Heart left ventricle (tissue), 16 donors: ENCODE results near the gene INPP4A. TPM values are rescaled to one million over a fixed set of nuclear protein-coding genes. Genes with fewer than 3 reads are reported as not detected.

Experiments
- ATAC-seq, 4 donors: fragments of 200-7000 bp; cut with Tn5 transposase; one replicate each; pipeline ENCODE4 v1.9.1; 2020 to 2022; ENCODE audit warnings: moderate library complexity in 4 of 4, mild to moderate bottlenecking in 3 of 4, moderate number of reproducible peaks in 1 of 4
- DNase-seq, 5 donors: peaks; one replicate each; pipeline ENCODE4 v3.0.0-alpha.2; 2020
- H3K27ac ChIP-seq, 12 donors: fragments of 200-600 bp; sonication (generic) in 4 of 12; one replicate each; pipeline versions ENCODE4 v1.5.0 to v1.8.0; 2016 to 2022; ENCODE audit warnings: mild to moderate bottlenecking in 2 of 12
- H3K27me3 ChIP-seq, 9 donors: fragments of 200-600 bp; sonication (generic) in 2 of 9; one replicate each; pipeline versions ENCODE4 v1.5.1 to v1.8.0; 2016 to 2022; ENCODE audit warnings: mild to moderate bottlenecking in 3 of 9
- H3K36me3 ChIP-seq, 9 donors: fragments of 200-600 bp; sonication (generic) in 2 of 9; one replicate each; pipeline versions ENCODE4 v1.5.0 to v1.8.0; 2018 to 2022; ENCODE audit warnings: mild to moderate bottlenecking in 2 of 9
- H3K4me1 ChIP-seq, 12 donors: fragments of 200-600 bp; sonication (generic) in 4 of 12; one replicate each; pipeline versions ENCODE4 v1.5.0 to v1.8.0; 2016 to 2022; ENCODE audit warnings: mild to moderate bottlenecking in 3 of 12
- H3K4me3 ChIP-seq, 12 donors: fragments of 200-600 bp; sonication (generic) in 4 of 12; one replicate each; pipeline versions ENCODE4 v1.5.0 to v1.8.0; 2017 to 2022; ENCODE audit warnings: mild to moderate bottlenecking in 9 of 12, moderate library complexity in 4 of 12
- H3K9me3 ChIP-seq, 12 donors: fragments of 200-600 bp; sonication (generic) in 4 of 12; one replicate each; pipeline versions ENCODE4 v1.5.0 to v1.8.0; 2016 to 2022; ENCODE audit warnings: mild to moderate bottlenecking in 1 of 12
- CTCF ChIP-seq, 12 donors: fragments of 200-600 bp; sonication (generic) in 4 of 12; IDR thresholded peaks; one replicate each; pipeline versions ENCODE4 v1.5.0 to v1.8.0; 2018 to 2022; ENCODE audit warnings: antibody characterized with exemption in 12 of 12, mild to moderate bottlenecking in 5 of 12
- POLR2A ChIP-seq, 2 donors: fragments of 450-650 bp; IDR thresholded peaks; one replicate each; pipeline ENCODE4 v1.6.1; 2017; ENCODE audit warnings: antibody characterized with exemption in 2 of 2, mild to moderate bottlenecking in 2 of 2, moderate library complexity in 2 of 2
- WGBS, 4 donors: extraction: QIAGEN DNeasy Blood & Tissue Kit in 2 of 4; methylation state at CpG; one replicate each; pipeline versions ENCODE4 v1.1.5 to v1.1.7; 2013 to 2018; 5-methylcytosine and 5-hydroxymethylcytosine counted together
- intact Hi-C, 10 donors: fragments of 100-400 bp; cut with DNase I; formaldehyde crosslinking; loops; one replicate each; pipeline versions ENCODE4 v1.11.1 to v1.14.2; 2022
- polyA plus RNA-seq, 2 donors: library from polyadenylated mRNA; stranded (reverse); fragments of 200-250 nt; gene quantifications; one replicate each; pipeline ENCODE4 v1.2.3, GENCODE V29; 2013
- total RNA-seq, 9 donors: library from RNA; depleted of rRNA in 2 of 9; stranded (reverse); fragments of >200 nt in 2 of 9; fragmentation: NEBNext Ultra II Directional in 3 of 9; extraction: Animal tissue kit (Norgen Biotek cat#: 25700) in 3 of 9; gene quantifications; one replicate each; pipeline versions ENCODE4 v1.1.0 to v1.2.4, GENCODE V29; 2016 to 2023
- donor health status: ischemic (EF 13 %, LVEDD 7.1; RV severe dilation, severe dysfunction).
- donor health status: healthy with polysubstance abuse.
- donor health status: DM: no; HTN: yes; CAD: no.
- donor health status: DM: no; HTN: no; CAD: no.
- donor health status: ischemic (EF 25% LVEDD 6.9; RV normal size, moderate dysfunction).
- donor health status: ischemic (EF 25% LVEDD 5.7; RV mildly dilated, moderate dysfunction).
- donor health status: healthy.
- donor health status: DM: yes; HTN: yes; CAD: no.
- donor health status: ischemic (EF 35%, LVEDD 5.7; RV mildly dilated, moderate dysfunction).
- donor health status: nonischemic (EF 11% LVEDD 7.7; RV severe dilation, severe dysfunction).
- donor health status: DM: yes; HTN: yes; CAD: no.
- donor health status: PGD.
- donor health status: ischemic (EF 29% LVEDD 5.4; RV normal size, mild dysfunction).
- donor health status: nonischemic (EF 23%, LVEDD 6.1; RV moderate dilation, normal function).

Gene INPP4A
- total and polyA plus RNA-seq, 11 donors, result 5.1 to 30.5 (median 20.3) TPM

DNA sequence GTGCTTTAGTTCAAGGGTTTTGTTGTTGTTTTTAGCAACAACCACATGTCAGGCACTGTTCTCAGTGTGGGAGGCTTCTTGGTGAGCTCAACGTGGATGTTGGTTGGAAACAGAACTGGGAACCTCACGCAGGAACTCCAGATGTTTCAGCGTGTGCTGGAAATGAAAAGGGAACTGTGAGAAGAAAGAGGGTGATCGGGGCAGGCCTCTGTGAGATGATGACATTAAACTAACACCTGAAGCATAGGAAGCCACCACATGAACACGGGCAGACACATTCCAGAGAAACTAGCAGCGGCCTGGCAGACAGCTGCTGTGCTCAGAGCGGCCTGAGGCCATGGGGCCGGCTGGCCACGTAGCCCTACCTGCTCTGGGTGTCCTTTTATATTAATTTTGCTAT lies 97.2 kb downstream of the INPP4A start:
- Histone ChIP-seq H3K36me3 (peaks cover 0 to 98% (median 89%) of the 10 kb centered on the region in 9 donors), H3K27ac (peak overlapping the region in 1 of 12 donors; percentile 9), H3K4me1 (peaks cover 0 to 7% (median 0%) of the 10 kb centered on the region in 12 donors), H3K4me3 (no peak overlapping the region), H3K27me3 (no peaks in the 10 kb centered on the region), H3K9me3 (no peaks in the 10 kb centered on the region)
- peak in 3 of 4 donors; percentile 23 to 39 (median 31) for ATAC-seq
- WGBS, 4 donors, result 81 to 86% (median 85%) methylated on average over 9 of the region's 9 CpGs
- TF ChIP-seq POLR2A (IDR thresholded peaks at IDR 0.05) (no peak), CTCF (IDR thresholded peaks at IDR 0.05) (no peak)
- no peak for DNase-seq
- intact Hi-C loops, result loop anchor here in 1 of 10 donors (10.0 kb wide), 1 partner anchor 53 kb away; no protein-coding TSS in a partner anchor

GRCh38 chr2:98543214-98543613 lies 98.6 kb downstream of the INPP4A start:
- no peak for DNase-seq
- intact Hi-C loops, result loop anchor here in 1 of 10 donors (10.0 kb wide), 1 partner anchor 52 kb away; no protein-coding TSS in a partner anchor
- H3K4me1 ChIP-seq, result peaks cover 0 to 7% (median 0%) of the 10 kb centered on the region in 12 donors
- no peak for TF ChIP-seq POLR2A (IDR thresholded peaks at IDR 0.05)
- no peak for TF ChIP-seq CTCF (IDR thresholded peaks at IDR 0.05)
- no peaks in the 10 kb centered on the region for H3K27me3 ChIP-seq
- no peak overlapping the region for H3K27ac ChIP-seq
- H3K4me3 ChIP-seq, result no peak overlapping the region
- H3K36me3 ChIP-seq, result peaks cover 0 to 98% (median 87%) of the 10 kb centered on the region in 9 donors
- 90 to 95% (median 92%) methylated on average over 11 of the region's 11 CpGs for WGBS, 4 donors
- H3K9me3 ChIP-seq, result no peaks in the 10 kb centered on the region
- ATAC-seq, result no peak

DNA sequence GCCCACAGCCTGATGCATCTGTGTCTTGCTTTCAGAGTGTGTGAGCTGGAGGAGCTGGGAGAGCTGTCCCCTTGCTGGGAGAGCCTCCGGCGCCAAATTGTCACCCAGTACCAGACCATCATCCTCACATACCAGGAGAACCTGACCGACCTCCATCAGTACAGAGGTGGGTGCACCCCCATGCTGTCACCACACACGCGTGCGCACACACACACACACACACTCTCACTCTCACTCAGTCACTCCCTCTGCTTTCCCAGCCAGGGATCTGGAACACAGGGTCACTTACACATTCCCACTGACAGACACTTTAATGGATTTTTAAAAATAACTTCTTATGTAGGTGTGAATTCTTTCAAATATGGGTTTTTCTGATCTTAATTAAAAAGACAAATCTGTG lies 99.2 kb downstream of the INPP4A start:
- intact Hi-C loops, result loop anchor here in 1 of 10 donors (10.0 kb wide), 1 partner anchor 51 kb away; no protein-coding TSS in a partner anchor
- ATAC-seq (peak in 1 of 4 donors; percentile 36), DNase-seq (no peak)
- Histone ChIP-seq H3K27me3 (no peaks in the 10 kb centered on the region), H3K27ac (no peak overlapping the region), H3K4me1 (peaks cover 0 to 7% (median 0%) of the 10 kb centered on the region in 12 donors), H3K9me3 (no peaks in the 10 kb centered on the region), H3K4me3 (no peak overlapping the region), H3K36me3 (peaks cover 0 to 98% (median 85%) of the 10 kb centered on the region in 9 donors)
- 90 to 97% (median 94%) methylated on average over 6 of the region's 6 CpGs for WGBS, 4 donors
- TF ChIP-seq CTCF (IDR thresholded peaks at IDR 0.05), result no peak

- intact Hi-C loops, result loop anchor here in 1 of 10 donors (10.0 kb wide), 1 partner anchor 49 kb away; no protein-coding TSS in a partner anchor
- Histone ChIP-seq H3K4me3 (no peak overlapping the region), H3K27me3 (no peaks in the 10 kb centered on the region), H3K9me3 (no peaks in the 10 kb centered on the region), H3K4me1 (peaks cover 0 to 7% (median 0%) of the 10 kb centered on the region in 12 donors), H3K27ac (no peak overlapping the region), H3K36me3 (peaks cover 0 to 96% (median 75%) of the 10 kb centered on the region in 9 donors)
- TF ChIP-seq POLR2A (IDR thresholded peaks at IDR 0.05) (no peak), CTCF (IDR thresholded peaks at IDR 0.05) (no peak)
- 87 to 97% (median 95%) methylated on average over 7 of the region's 7 CpGs for WGBS, 4 donors
- no peak for DNase-seq
- no peak for ATAC-seq
These were observed 100.9 kb downstream of the INPP4A start for GRCh38 chr2:98545591-98545990.
